CD14-positive monocyte (primary cell): ENCODE measurements around the gene MAPRE3. TPM values are rescaled to one million over a fixed set of nuclear protein-coding genes. Genes with fewer than 3 reads are reported as not detected.

Source experiments
- DNase-seq, 3 donors: peaks; one replicate each; pipeline ENCODE4 v3.0.0-alpha.2; 2011 to 2022
- H2AFZ ChIP-seq: 2 replicates; pipeline ENCODE4 v1.6.0; 2012; ENCODE audit warnings: mild to moderate bottlenecking, low read depth, low read length, inconsistent platforms; ENCODE audit not compliant: insufficient read depth, poor library complexity, severe bottlenecking
- H3K27ac ChIP-seq, 2 donors: 1 replicate in 1 of 2; 2 replicates in 1 of 2; pipeline ENCODE4 v1.5.1; 2012 to 2013; ENCODE audit warnings: low read length in 2 of 2, control low read depth in 1 of 2, inconsistent platforms in 1 of 2, low read depth in 1 of 2, mild to moderate bottlenecking in 1 of 2
- H3K27me3 ChIP-seq, 2 donors: one replicate each; pipeline versions ENCODE4 v1.6.0 to v1.6.1; 2011 to 2013; ENCODE audit warnings: low read length in 2 of 2; ENCODE audit not compliant: control insufficient read depth in 2 of 2, insufficient read depth in 2 of 2
- H3K36me3 ChIP-seq, 2 donors: replicated peaks in 1 of 2; 1 replicate in 1 of 2; 2 replicates in 1 of 2; pipeline versions ENCODE4 v1.5.1 to v1.6.1; 2012 to 2013; ENCODE audit warnings: low read length in 2 of 2, control low read depth in 1 of 2, inconsistent platforms in 1 of 2, mild to moderate bottlenecking in 1 of 2; ENCODE audit not compliant: insufficient read depth in 2 of 2, control insufficient read depth in 1 of 2
- H3K4me1 ChIP-seq, 2 donors: 1 replicate in 1 of 2; 2 replicates in 1 of 2; pipeline versions ENCODE4 v1.5.1 to v1.6.1; 2012 to 2013; ENCODE audit warnings: low read length in 2 of 2, control low read depth in 1 of 2, inconsistent platforms in 1 of 2, mild to moderate bottlenecking in 1 of 2, moderate library complexity in 1 of 2; ENCODE audit not compliant: insufficient read depth in 2 of 2, control insufficient read depth in 1 of 2
- H3K4me2 ChIP-seq: replicated peaks from 2 replicates; pipeline ENCODE3; 2012; ENCODE audit warnings: low read length, moderate library complexity, mild to moderate bottlenecking; ENCODE audit not compliant: poor library complexity, severe bottlenecking; ENCODE audit errors: extremely low read depth
- H3K4me3 ChIP-seq, 3 experiments: fragments of 200-600 bp in 1 of 3; sonication (generic) in 1 of 3; replicated peaks in 1 of 3; 1 replicate in 2 of 3; 2 replicates in 1 of 3; pipeline ENCODE4 v1.5.1; 2011 to 2013; ENCODE audit warnings: low read length in 3 of 3, mild to moderate bottlenecking in 3 of 3, control low read depth in 2 of 3, low read depth in 2 of 3, inconsistent platforms in 1 of 3, moderate library complexity in 1 of 3
- H3K79me2 ChIP-seq: 2 replicates; pipeline ENCODE4 v1.6.0; 2012; ENCODE audit warnings: mild to moderate bottlenecking, control low read depth, inconsistent platforms, low read length, moderate library complexity; ENCODE audit not compliant: insufficient read depth
- H3K9ac ChIP-seq: 2 replicates; pipeline ENCODE4 v1.6.0; 2017; ENCODE audit warnings: low read length, mild to moderate bottlenecking; ENCODE audit not compliant: insufficient read depth, poor library complexity, severe bottlenecking
- H3K9me3 ChIP-seq, 2 donors: replicated peaks in 1 of 2; 1 replicate in 1 of 2; 2 replicates in 1 of 2; pipeline versions ENCODE4 v1.5.1 to v1.6.1; 2012 to 2013; ENCODE audit warnings: low read length in 2 of 2, control low read depth in 1 of 2; ENCODE audit not compliant: control insufficient read depth in 1 of 2, insufficient read depth in 1 of 2
- H4K20me1 ChIP-seq: 2 replicates; pipeline ENCODE4 v1.6.0; 2012; ENCODE audit warnings: mild to moderate bottlenecking, low read length, control low read depth, moderate library complexity; ENCODE audit not compliant: insufficient read depth
- H3K27ac Mint-ChIP-seq, 7 donors: one replicate each; pipeline ENCODE4 v1.8.0; 2020; ENCODE audit warnings: mild to moderate bottlenecking in 7 of 7, mixed read lengths in 7 of 7, moderate library complexity in 6 of 7, inconsistent platforms in 2 of 7
- H3K27me3 Mint-ChIP-seq, 3 donors: one replicate each; pipeline ENCODE4 v1.8.0; 2021 to 2022; ENCODE audit warnings: low read depth in 3 of 3, mild to moderate bottlenecking in 3 of 3, mixed read lengths in 3 of 3, moderate library complexity in 3 of 3, inconsistent platforms in 1 of 3
- H3K36me3 Mint-ChIP-seq, 2 donors: one replicate each; pipeline ENCODE4 v1.8.0; 2020; ENCODE audit warnings: mixed read lengths in 2 of 2, inconsistent platforms in 1 of 2, mild to moderate bottlenecking in 1 of 2
- H3K4me1 Mint-ChIP-seq: one replicate; pipeline ENCODE4 v1.8.0; 2020; ENCODE audit warnings: mild to moderate bottlenecking, mixed read lengths
- H3K4me3 Mint-ChIP-seq, 2 donors: one replicate each; pipeline ENCODE4 v1.8.0; 2020; ENCODE audit warnings: mild to moderate bottlenecking in 2 of 2, mixed read lengths in 2 of 2, moderate library complexity in 1 of 2
- H3K9me3 Mint-ChIP-seq, 7 donors: one replicate each; pipeline ENCODE4 v1.8.0; 2020 to 2022; ENCODE audit warnings: mixed read lengths in 7 of 7, mild to moderate bottlenecking in 6 of 7, moderate library complexity in 6 of 7, inconsistent platforms in 2 of 7
- WGBS: methylation state at CpG from one replicate; pipeline ENCODE4 v1.1.5; 2013; ENCODE audit warnings: missing lambda C conversion rate; ENCODE audit not compliant: insufficient coverage; 5-methylcytosine and 5-hydroxymethylcytosine counted together
- intact Hi-C, 2 donors: fragments of 100-400 bp; cut with micrococcal nuclease; formaldehyde crosslinking; loops; one replicate each; pipeline versions ENCODE4 v1.15.0 to v1.15.1; 2023
- polyA plus RNA-seq, 3 donors: library from polyadenylated mRNA; depleted of rRNA in 1 of 3; unstranded in 2 of 3; stranded (reverse) in 1 of 3; fragments of 300-500 nt in 2 of 3; fragments of >200 nt in 1 of 3; fragmentation: Illumina TruSeq in 2 of 3; gene quantifications; 1 replicate in 2 of 3; 2 replicates in 1 of 3; pipeline ENCODE4 v1.2.3, GENCODE V29; 2012 to 2021
- TF ChIP-seq, protein P1 (sequence below): fragments of 200-600 bp; IDR thresholded peaks from one replicate; pipeline ENCODE4 v1.8.0; 2022; ENCODE audit warnings: antibody characterized with exemption, mild to moderate bottlenecking

The MAPRE3 gene
- polyA plus RNA-seq, 3 donors: 2.4 to 14.4 (median 3.5) TPM

DNA sequence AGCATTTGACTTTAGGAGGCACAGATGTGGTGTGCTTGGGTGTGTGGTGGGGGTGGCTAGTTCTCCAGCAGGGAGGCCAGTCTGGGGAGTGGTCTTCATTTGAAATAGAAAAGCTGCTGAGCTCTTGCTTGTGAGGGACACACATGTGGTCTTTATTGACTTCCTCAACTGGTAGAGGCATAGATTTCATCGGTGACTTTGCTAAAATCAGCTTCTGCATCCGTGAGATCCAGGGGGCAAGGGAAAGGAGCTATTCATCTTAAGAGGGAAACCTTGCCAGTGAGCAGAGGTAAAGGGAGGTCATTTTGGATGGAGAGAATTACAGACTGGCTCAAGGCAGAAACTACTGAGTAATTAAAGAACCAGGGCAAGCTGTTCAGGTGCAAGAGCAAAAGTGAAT lies 4.7 kb downstream of the MAPRE3 start:
- peaks cover 17% of the 10 kb centered on the region for H3K4me1 Mint-ChIP-seq
- H3K36me3 Mint-ChIP-seq: no peaks in the 10 kb centered on the region
- H3K27me3 Mint-ChIP-seq: peaks cover 5 to 22% (median 18%) of the 10 kb centered on the region in 3 donors
- H3K36me3 ChIP-seq: no peaks in the 10 kb centered on the region
- no peak overlapping the region for H3K9ac ChIP-seq
- no peaks in the 10 kb centered on the region for H3K9me3 ChIP-seq
- H3K9me3 Mint-ChIP-seq: no peaks in the 10 kb centered on the region
- H3K4me3 ChIP-seq: no peak overlapping the region
- H3K27me3 ChIP-seq: peaks cover 0 to 3% of the 10 kb centered on the region in 2 donors
- H4K20me1 ChIP-seq: no peaks in the 10 kb centered on the region
- WGBS: 0% methylated on average over 2 of the region's 2 CpGs
- TF ChIP-seq, protein P1, sequence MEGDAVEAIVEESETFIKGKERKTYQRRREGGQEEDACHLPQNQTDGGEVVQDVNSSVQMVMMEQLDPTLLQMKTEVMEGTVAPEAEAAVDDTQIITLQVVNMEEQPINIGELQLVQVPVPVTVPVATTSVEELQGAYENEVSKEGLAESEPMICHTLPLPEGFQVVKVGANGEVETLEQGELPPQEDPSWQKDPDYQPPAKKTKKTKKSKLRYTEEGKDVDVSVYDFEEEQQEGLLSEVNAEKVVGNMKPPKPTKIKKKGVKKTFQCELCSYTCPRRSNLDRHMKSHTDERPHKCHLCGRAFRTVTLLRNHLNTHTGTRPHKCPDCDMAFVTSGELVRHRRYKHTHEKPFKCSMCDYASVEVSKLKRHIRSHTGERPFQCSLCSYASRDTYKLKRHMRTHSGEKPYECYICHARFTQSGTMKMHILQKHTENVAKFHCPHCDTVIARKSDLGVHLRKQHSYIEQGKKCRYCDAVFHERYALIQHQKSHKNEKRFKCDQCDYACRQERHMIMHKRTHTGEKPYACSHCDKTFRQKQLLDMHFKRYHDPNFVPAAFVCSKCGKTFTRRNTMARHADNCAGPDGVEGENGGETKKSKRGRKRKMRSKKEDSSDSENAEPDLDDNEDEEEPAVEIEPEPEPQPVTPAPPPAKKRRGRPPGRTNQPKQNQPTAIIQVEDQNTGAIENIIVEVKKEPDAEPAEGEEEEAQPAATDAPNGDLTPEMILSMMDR: no peak
- no peaks in the 10 kb centered on the region for H3K79me2 ChIP-seq
- H3K4me1 ChIP-seq: peaks cover 10 to 17% of the 10 kb centered on the region in 2 donors
- H2AFZ ChIP-seq: no peak overlapping the region
- intact Hi-C loops: no loop called here
- no peak overlapping the region for H3K4me3 Mint-ChIP-seq
- DNase-seq: no peak
- peak overlapping the region in 1 of 7 donors; percentile 5 for H3K27ac Mint-ChIP-seq
- no peak overlapping the region for H3K4me2 ChIP-seq
- no peak overlapping the region for H3K27ac ChIP-seq

DNA sequence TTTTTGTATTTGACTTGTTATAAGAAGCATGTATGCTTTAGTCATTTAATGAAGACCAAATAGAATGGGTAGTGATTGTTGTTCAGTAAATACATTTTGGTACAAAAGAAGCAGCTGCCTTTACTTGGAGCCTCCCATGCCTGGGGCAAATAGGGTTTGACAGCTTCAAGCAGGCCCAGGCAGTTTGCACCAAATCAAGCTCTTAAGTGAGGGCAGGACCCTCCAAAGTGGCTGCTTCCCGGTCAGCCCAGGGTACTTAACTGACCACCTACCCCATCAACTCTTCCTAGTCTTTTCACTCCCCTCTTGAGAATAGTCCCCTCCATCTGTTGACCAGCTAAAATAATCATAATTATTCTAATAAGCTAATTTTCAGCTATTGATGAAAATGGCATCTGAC lies 5.2 kb downstream of the MAPRE3 start:
- no peak overlapping the region for H2AFZ ChIP-seq
- no peak overlapping the region for H3K4me2 ChIP-seq
- no peak overlapping the region for H3K27ac ChIP-seq
- H3K27me3 ChIP-seq: peaks cover 0 to 3% of the 10 kb centered on the region in 2 donors
- Mint-ChIP-seq H3K36me3 (no peaks in the 10 kb centered on the region), H3K27ac (no peak overlapping the region), H3K27me3 (peaks cover 5 to 21% (median 16%) of the 10 kb centered on the region in 3 donors), H3K9me3 (no peaks in the 10 kb centered on the region), H3K4me3 (no peak overlapping the region), H3K4me1 (peaks cover 16% of the 10 kb centered on the region)
- no peak overlapping the region for H3K9ac ChIP-seq
- no peaks in the 10 kb centered on the region for H4K20me1 ChIP-seq
- no CpG with 5 or more reads among the region's 1 CpG for WGBS
- no peaks in the 10 kb centered on the region for H3K9me3 ChIP-seq
- TF ChIP-seq, protein P1: no peak
- no peak for DNase-seq
- intact Hi-C loops: no loop called here
- no peaks in the 10 kb centered on the region for H3K79me2 ChIP-seq
- no peak overlapping the region for H3K4me3 ChIP-seq
- peaks cover 10 to 12% of the 10 kb centered on the region in 2 donors for H3K4me1 ChIP-seq
- no peaks in the 10 kb centered on the region for H3K36me3 ChIP-seq
